DOHH2 (cell line): ENCODE results near the gene TMEM260.
"Not testable (repeated sequence)": the region's sequence is repeated elsewhere in the genome, so short reads cannot be mapped to it uniquely, and the experiment has no call there.

Experiments used
- H3F3A ChIP-seq: fragments of 200-600 bp; sonication (generic), shearing (Covaris generic); 2 replicates; pipeline ENCODE4 v1.6.0; 2016; ENCODE audit warnings: antibody characterized with exemption, mild to moderate bottlenecking; ENCODE audit not compliant: control insufficient read depth, insufficient read depth
- H3K27ac ChIP-seq: fragments of 200-600 bp; sonication (generic); 2 replicates; pipeline ENCODE4 v1.5.1; 2014; ENCODE audit warnings: low read depth, mild to moderate bottlenecking, low read length, moderate library complexity
- H3K27me3 ChIP-seq: fragments of 200-600 bp; sonication (generic); 2 replicates; pipeline ENCODE4 v1.6.1; 2014; ENCODE audit warnings: mild to moderate bottlenecking, low read length, mixed read lengths; ENCODE audit not compliant: control insufficient read depth
- H3K36me3 ChIP-seq: fragments of 200-600 bp; sonication (generic); 2 replicates; pipeline ENCODE4 v1.6.1; 2014; ENCODE audit warnings: mild to moderate bottlenecking, low read length, moderate library complexity, mixed read lengths; ENCODE audit not compliant: control insufficient read depth
- H3K4me1 ChIP-seq: fragments of 200-600 bp; sonication (generic); 2 replicates; pipeline ENCODE4 v1.6.1; 2014; ENCODE audit warnings: mild to moderate bottlenecking, low read length, mixed read lengths; ENCODE audit not compliant: control insufficient read depth
- H3K4me2 ChIP-seq: fragments of 200-600 bp; sonication (generic); 2 replicates; pipeline ENCODE4 v1.6.0; 2014; ENCODE audit warnings: mild to moderate bottlenecking, low read length, moderate library complexity
- H3K4me3 ChIP-seq: fragments of 200-600 bp; sonication (generic); 2 replicates; pipeline ENCODE4 v1.5.1; 2014; ENCODE audit warnings: mild to moderate bottlenecking, low read length, mixed read lengths
- H3K79me2 ChIP-seq: fragments of 200-600 bp; sonication (generic); 2 replicates; pipeline ENCODE4 v1.6.1; 2014; ENCODE audit warnings: mild to moderate bottlenecking, low read length, mixed read lengths; ENCODE audit not compliant: control insufficient read depth
- H3K9me2 ChIP-seq: fragments of 200-600 bp; sonication (generic); replicated peaks from 2 replicates; pipeline ENCODE4 v1.6.1; 2014; ENCODE audit warnings: mild to moderate bottlenecking, low read length, mixed read lengths; ENCODE audit not compliant: control insufficient read depth
- H3K9me3 ChIP-seq: fragments of 200-600 bp; sonication (generic); 2 replicates; pipeline ENCODE4 v1.6.1; 2014; ENCODE audit warnings: antibody characterized with exemption, low read length, mixed read lengths; ENCODE audit not compliant: control insufficient read depth, insufficient read depth
- H4K20me1 ChIP-seq: fragments of 200-600 bp; sonication (generic); 2 replicates; pipeline ENCODE4 v1.6.0; 2014; ENCODE audit warnings: low read depth, mild to moderate bottlenecking, antibody characterized with exemption, low read length, moderate library complexity; ENCODE audit not compliant: control insufficient read depth, insufficient read depth
- EZH2phosphoT487 ChIP-seq: fragments of 200-600 bp; sonication (generic); IDR thresholded peaks from 2 replicates; pipeline ENCODE4 v1.6.1; 2017; ENCODE audit warnings: borderline replicate concordance, mild to moderate bottlenecking, antibody characterized with exemption, low read length, moderate library complexity, mixed read lengths
- TF ChIP-seq, protein P1 (sequence below): fragments of 200-600 bp; sonication (generic); IDR thresholded peaks from one replicate; pipeline ENCODE4 v1.5.1; 2014; ENCODE audit warnings: antibody characterized with exemption, mild to moderate bottlenecking, low read depth, low read length; ENCODE audit not compliant: poor library complexity, severe bottlenecking

Gene TMEM260

DNA sequence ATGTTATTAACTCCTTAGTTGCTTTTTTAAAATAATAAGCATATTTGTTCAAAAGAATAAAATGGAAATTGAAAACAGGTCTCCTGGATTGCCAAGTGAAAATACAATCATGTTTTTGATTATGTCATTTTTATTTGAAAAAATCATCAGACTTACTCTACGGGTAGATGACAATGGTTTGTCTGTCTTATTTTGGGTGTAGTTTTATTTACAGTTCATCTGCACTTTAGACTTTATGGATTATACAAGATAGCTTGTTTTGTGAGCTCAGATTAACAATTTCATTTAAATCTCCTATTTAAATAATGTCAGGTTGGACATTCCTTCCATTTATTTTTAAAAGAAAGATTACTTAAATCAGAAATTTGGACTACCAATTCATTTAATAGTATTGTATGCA is 14.8 kb downstream of the TMEM260 start:
- no peaks in the 10 kb centered on the region for H3K27me3 ChIP-seq

DNA sequence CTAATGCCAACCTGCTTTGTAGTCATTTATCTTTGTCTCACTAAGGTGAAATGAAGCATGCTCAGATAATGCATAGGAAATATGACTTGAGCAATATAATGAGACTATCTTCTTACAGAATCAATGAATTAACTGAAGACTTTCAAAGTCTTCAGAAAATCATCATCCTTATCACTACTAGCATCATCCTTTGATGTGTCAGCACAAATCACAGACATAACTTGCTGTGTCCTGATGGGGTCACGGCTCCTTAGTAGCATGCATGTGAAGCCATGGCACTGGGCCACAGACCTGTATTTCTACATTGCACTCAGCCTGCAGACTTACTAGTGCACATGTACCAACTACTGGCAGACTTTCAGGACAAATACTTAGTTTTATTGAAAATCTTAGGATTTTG is 18.9 kb downstream of the TMEM260 start:
- H3K27ac ChIP-seq = no peak overlapping the region
- no peaks in the 10 kb centered on the region for H4K20me1 ChIP-seq
- no peaks in the 10 kb centered on the region for H3K9me3 ChIP-seq
- no peaks in the 10 kb centered on the region for H3K27me3 ChIP-seq
- H3K4me3 ChIP-seq = no peak overlapping the region
- no peaks in the 10 kb centered on the region for H3F3A ChIP-seq
- H3K9me2 ChIP-seq = no peaks in the 10 kb centered on the region
- no peaks in the 10 kb centered on the region for H3K4me1 ChIP-seq
- H3K36me3 ChIP-seq = peaks cover 15% of the 10 kb centered on the region
- H3K79me2 ChIP-seq = no peaks in the 10 kb centered on the region
- no peak for TF ChIP-seq EZH2phosphoT487
- TF ChIP-seq, protein P1, sequence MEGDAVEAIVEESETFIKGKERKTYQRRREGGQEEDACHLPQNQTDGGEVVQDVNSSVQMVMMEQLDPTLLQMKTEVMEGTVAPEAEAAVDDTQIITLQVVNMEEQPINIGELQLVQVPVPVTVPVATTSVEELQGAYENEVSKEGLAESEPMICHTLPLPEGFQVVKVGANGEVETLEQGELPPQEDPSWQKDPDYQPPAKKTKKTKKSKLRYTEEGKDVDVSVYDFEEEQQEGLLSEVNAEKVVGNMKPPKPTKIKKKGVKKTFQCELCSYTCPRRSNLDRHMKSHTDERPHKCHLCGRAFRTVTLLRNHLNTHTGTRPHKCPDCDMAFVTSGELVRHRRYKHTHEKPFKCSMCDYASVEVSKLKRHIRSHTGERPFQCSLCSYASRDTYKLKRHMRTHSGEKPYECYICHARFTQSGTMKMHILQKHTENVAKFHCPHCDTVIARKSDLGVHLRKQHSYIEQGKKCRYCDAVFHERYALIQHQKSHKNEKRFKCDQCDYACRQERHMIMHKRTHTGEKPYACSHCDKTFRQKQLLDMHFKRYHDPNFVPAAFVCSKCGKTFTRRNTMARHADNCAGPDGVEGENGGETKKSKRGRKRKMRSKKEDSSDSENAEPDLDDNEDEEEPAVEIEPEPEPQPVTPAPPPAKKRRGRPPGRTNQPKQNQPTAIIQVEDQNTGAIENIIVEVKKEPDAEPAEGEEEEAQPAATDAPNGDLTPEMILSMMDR = no peak
- no peak overlapping the region for H3K4me2 ChIP-seq

More for the DNA sequence above, 14.8 kb downstream of the TMEM260 start:
- Histone ChIP-seq H3K9me2 (no peaks in the 10 kb centered on the region), H3K4me3 (no peak overlapping the region), H3K4me1 (no peaks in the 10 kb centered on the region), H3K27ac (no peak overlapping the region), H4K20me1 (no peaks in the 10 kb centered on the region), H3K9me3 (no peaks in the 10 kb centered on the region), H3K36me3 (peaks cover 30% of the 10 kb centered on the region), H3K4me2 (no peak overlapping the region), H3K79me2 (no peaks in the 10 kb centered on the region), H3F3A (no peaks in the 10 kb centered on the region)
- TF ChIP-seq, protein P1 = no peak
- no peak for TF ChIP-seq EZH2phosphoT487

DNA sequence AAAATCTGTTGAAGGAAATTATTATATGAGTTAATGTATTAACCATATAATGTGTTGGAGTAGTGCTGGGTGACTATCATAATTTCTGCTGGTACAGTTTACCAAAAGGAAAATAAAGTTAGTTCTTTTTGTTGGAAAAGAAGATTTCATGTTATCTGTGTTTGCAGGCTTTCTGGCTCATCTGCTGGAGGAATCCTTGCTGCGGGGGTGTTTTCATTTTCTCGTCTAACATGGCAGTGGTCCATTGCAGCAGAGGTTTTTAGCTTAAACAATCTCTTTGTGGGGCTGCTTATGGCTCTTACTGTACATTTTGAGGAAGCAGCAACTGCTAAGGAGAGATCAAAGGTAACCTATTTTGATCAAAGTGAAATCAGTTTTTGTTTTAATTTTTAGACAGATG is 24.1 kb downstream of the TMEM260 start:
- Histone ChIP-seq H3K27me3 (no peaks in the 10 kb centered on the region), H3K36me3 (peaks cover 21% of the 10 kb centered on the region), H3F3A (no peaks in the 10 kb centered on the region), H3K4me1 (no peaks in the 10 kb centered on the region), H3K27ac (no peak overlapping the region), H3K4me2 (no peak overlapping the region), H3K9me2 (no peaks in the 10 kb centered on the region), H4K20me1 (no peaks in the 10 kb centered on the region), H3K4me3 (no peak overlapping the region), H3K9me3 (no peaks in the 10 kb centered on the region), H3K79me2 (no peaks in the 10 kb centered on the region)
- TF ChIP-seq, protein P1 = no peak
- TF ChIP-seq EZH2phosphoT487 = no peak

DNA sequence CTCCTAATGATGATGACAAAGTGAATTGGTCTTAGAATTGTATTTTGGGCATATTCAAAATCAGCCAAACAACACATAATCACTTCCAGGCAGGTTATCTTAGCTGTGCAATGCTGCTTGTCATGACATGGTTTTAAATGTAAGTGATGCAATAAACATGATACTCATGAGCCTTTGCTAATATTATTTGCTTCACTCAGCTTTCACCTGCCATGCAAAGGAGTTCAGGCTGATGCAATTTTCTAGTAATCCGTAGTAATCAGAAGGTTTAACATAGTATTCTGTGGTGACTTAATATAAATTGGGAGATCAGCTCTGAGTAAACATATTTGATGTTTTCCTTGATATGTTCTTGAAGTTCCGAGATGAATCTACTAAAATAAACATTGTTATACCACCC is 29.1 kb downstream of the TMEM260 start:
- Histone ChIP-seq H3F3A (no peaks in the 10 kb centered on the region), H3K9me3 (no peaks in the 10 kb centered on the region), H3K79me2 (no peaks in the 10 kb centered on the region), H3K36me3 (peaks cover 50% of the 10 kb centered on the region), H4K20me1 (no peaks in the 10 kb centered on the region), H3K4me2 (no peak overlapping the region), H3K27me3 (no peaks in the 10 kb centered on the region), H3K4me1 (no peaks in the 10 kb centered on the region), H3K27ac (no peak overlapping the region), H3K9me2 (no peaks in the 10 kb centered on the region), H3K4me3 (no peak overlapping the region)
- no peak for TF ChIP-seq EZH2phosphoT487
- TF ChIP-seq, protein P1 = no peak

DNA sequence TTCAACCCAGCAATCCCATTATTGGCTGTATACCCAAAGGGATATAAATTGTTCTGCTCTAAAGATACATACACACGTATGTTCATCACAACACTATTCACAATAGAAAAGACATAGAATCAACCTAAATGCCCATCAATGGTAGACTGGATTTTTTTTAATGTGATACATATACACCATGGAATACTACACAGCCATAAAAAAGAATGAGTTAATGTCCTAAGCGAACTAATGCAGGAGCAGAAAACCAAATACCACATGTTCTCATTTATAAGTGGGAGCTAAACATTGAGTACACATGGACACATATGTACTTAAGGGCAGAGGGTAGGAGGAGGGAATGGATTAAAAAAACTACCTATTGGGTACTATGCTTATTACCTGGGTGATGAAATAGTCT is 32.1 kb downstream of the TMEM260 start:
- not testable (repeated sequence) for H3K27me3 ChIP-seq, H3K4me1 ChIP-seq, H3K27ac ChIP-seq, H3F3A ChIP-seq, H3K9me2 ChIP-seq, H3K9me3 ChIP-seq, H3K79me2 ChIP-seq, H3K4me3 ChIP-seq, H4K20me1 ChIP-seq, H3K4me2 ChIP-seq
- H3K36me3 ChIP-seq = peaks cover 47% of the 10 kb centered on the region
